HL-60/S4 treated with phorbol 12-myristate 13-acetate at 8.2 ng/mL for 4 days and 3 days (cell line): ENCODE results near the gene HOXC11.

Experiments
- in situ Hi-C: fragments of 300-500 bp; cut with MboI; formaldehyde crosslinking; loops from 2 replicates; pipeline ENCODE4 v1.15.0; 2022; ENCODE audit warnings: low sequenced_read_pairs

Gene HOXC11

GRCh38 chr12:54004841-54005530 is 32.1 kb downstream of the HOXC11 start:
- in situ Hi-C loops: no loop called here

GRCh38 chr12:54005531-54005852 is 32.6 kb downstream of the HOXC11 start:
- in situ Hi-C loops: no loop called here

- in situ Hi-C loops: no loop called here
Measured at GRCh38 chr12:54005853-54006558, 33.1 kb downstream of the HOXC11 start.

- in situ Hi-C loops: no loop called here
Measured at GRCh38 chr12:54006559-54007220, 33.8 kb downstream of the HOXC11 start.

- in situ Hi-C loops: no loop called here
Measured at GRCh38 chr12:54007538-54008259, 34.8 kb downstream of the HOXC11 start.

GRCh38 chr12:54008260-54008552 is 35.3 kb downstream of the HOXC11 start:
- in situ Hi-C loops: no loop called here

GRCh38 chr12:54009171-54010052 is 36.5 kb downstream of the HOXC11 start:
- in situ Hi-C loops: loop anchor here (10.0 kb wide), 1 partner anchor 185 kb away; no protein-coding TSS in a partner anchor

- in situ Hi-C loops: loop anchor here (10.0 kb wide), 1 partner anchor 184 kb away; no protein-coding TSS in a partner anchor
Measured at GRCh38 chr12:54010053-54010971, 37.4 kb downstream of the HOXC11 start.

- in situ Hi-C loops: loop anchor here (10.0 kb wide), 1 partner anchor 184 kb away; no protein-coding TSS in a partner anchor
Measured at GRCh38 chr12:54010972-54011664, 38.2 kb downstream of the HOXC11 start.

- in situ Hi-C loops: loop anchor here (10.0 kb wide), 1 partner anchor 183 kb away; no protein-coding TSS in a partner anchor
Measured at GRCh38 chr12:54011665-54012532, 39.0 kb downstream of the HOXC11 start.

- in situ Hi-C loops: loop anchor here (10.0 kb wide), 1 partner anchor 182 kb away; no protein-coding TSS in a partner anchor
Measured at GRCh38 chr12:54012631-54013409, 39.9 kb downstream of the HOXC11 start.

GRCh38 chr12:54014377-54015017 is 41.6 kb downstream of the HOXC11 start:
- in situ Hi-C loops: loop anchor here (10.0 kb wide), 1 partner anchor 180 kb away; no protein-coding TSS in a partner anchor

- in situ Hi-C loops: loop anchor here (10.0 kb wide), 1 partner anchor 180 kb away; no protein-coding TSS in a partner anchor
Measured at GRCh38 chr12:54015018-54015931, 42.3 kb downstream of the HOXC11 start.

- in situ Hi-C loops: loop anchor here (10.0 kb wide), 1 partner anchor 179 kb away; no protein-coding TSS in a partner anchor
Measured at GRCh38 chr12:54016051-54016450, 43.1 kb downstream of the HOXC11 start.

- in situ Hi-C loops: loop anchor here (10.0 kb wide), 1 partner anchor 178 kb away; no protein-coding TSS in a partner anchor
Measured at GRCh38 chr12:54016478-54016964, 43.6 kb downstream of the HOXC11 start.
